ENCODE measurements around the gene KPTN. TPM values are rescaled to one million over a fixed set of nuclear protein-coding genes. Genes with fewer than 3 reads are reported as not detected.

Gene KPTN
- total and polyA plus RNA-seq, 2 donors (not counting 1 experiment from before 2014, with no cell fraction given) = 8.1 to 11.4 TPM

- Histone ChIP-seq H3K27me3 (replicated peaks in 1 of 4; ENCODE audit: control extremely low read depth in 1 of 4, control insufficient read depth in 3 of 4, insufficient read depth in 4 of 4, low read length in 3 of 4) (no peaks in the 10 kb centered on the region), H3K79me2 (ENCODE audit: control insufficient read depth, insufficient read depth, low read length) (no peaks in the 10 kb centered on the region), H3K9me3 (ENCODE audit: control extremely low read depth in 1 of 3, control insufficient read depth in 2 of 3, insufficient read depth in 1 of 3, low read length in 2 of 3) (no peaks in the 10 kb centered on the region), H3K4me2 (replicated peaks; ENCODE audit: low read depth, low read length, poor library complexity, severe bottlenecking) (peak overlapping the region; percentile 78), H4K20me1 (ENCODE audit: control insufficient read depth, insufficient read depth, low read length, poor library complexity, severe bottlenecking) (no peaks in the 10 kb centered on the region), H3K9ac (ENCODE audit: low read length) (peak overlapping the region; percentile 72), H3K4me3 (ENCODE audit: control extremely low read depth in 1 of 5, extremely low read depth in 1 of 5, insufficient read depth in 1 of 5, low read depth in 2 of 5, low read length in 4 of 5) (peak overlapping the region in 3 of 5 experiments; percentile 79 to 83 (median 81)), H2AFZ (ENCODE audit: insufficient read depth, low read depth, low read length, poor library complexity, severe bottlenecking) (peak overlapping the region; percentile 82), H3K36me3 (replicated peaks in 1 of 2; ENCODE audit: control extremely low read depth in 1 of 2, control insufficient read depth in 1 of 2, extremely low read depth in 1 of 2, insufficient read depth in 2 of 2, low read length in 1 of 2) (no peaks in the 10 kb centered on the region), H3K4me1 (ENCODE audit: control insufficient read depth in 2 of 2, insufficient read depth in 2 of 2, low read length in 2 of 2) (peaks cover 33 to 44% of the 10 kb centered on the region in 2 donors), H3K27ac (ENCODE audit: low read length in 2 of 2) (no peak overlapping the region)
- no peak for ATAC-seq (ENCODE audit: low read depth)
- 99% methylated on average over 8 of the region's 15 CpGs for WGBS (ENCODE audit: insufficient coverage)
- H3K9me3 Mint-ChIP-seq (ENCODE audit: insufficient read depth) = no peaks in the 10 kb centered on the region
- H3K4me1 Mint-ChIP-seq = peaks cover 41% of the 10 kb centered on the region
- ChIA-PET POLR2A (interaction anchor here (0.6 to 1.6 kb wide), 3 partner anchors 32 to 686 kb away, joined by 3 to 14 read pairs (median 8); partner anchors contain the start of gene NAPA), CTCF (interaction anchor here (0.9 to 3.4 kb wide), 9 partner anchors 29 to 217 kb away, joined by 3 to 22 read pairs (median 4); partner anchors contain the start of genes DHX34 and NAPA)
- H3K4me3 Mint-ChIP-seq = peak overlapping the region; percentile 96
- intact Hi-C loops (cut with micrococcal nuclease) = loop anchor here (10.0 kb wide), 1 partner anchor 122 kb away; the partner anchor contains the start of gene BICRA
- no peak for DNase-seq
- H3K27ac Mint-ChIP-seq = peak overlapping the region; percentile 61
- H3K27me3 Mint-ChIP-seq = no peaks in the 10 kb centered on the region
- TF ChIP-seq EZH2 (IDR thresholded peaks at IDR 0.05; ENCODE audit: borderline replicate concordance, insufficient read depth, low read depth, low read length, poor library complexity, severe bottlenecking) (no peak), CTCF (IDR thresholded peaks at IDR 0.05) (no peak)
These were observed 819 bp downstream of the KPTN start for GRCh38 chr19:47483200-47483599.

DNA sequence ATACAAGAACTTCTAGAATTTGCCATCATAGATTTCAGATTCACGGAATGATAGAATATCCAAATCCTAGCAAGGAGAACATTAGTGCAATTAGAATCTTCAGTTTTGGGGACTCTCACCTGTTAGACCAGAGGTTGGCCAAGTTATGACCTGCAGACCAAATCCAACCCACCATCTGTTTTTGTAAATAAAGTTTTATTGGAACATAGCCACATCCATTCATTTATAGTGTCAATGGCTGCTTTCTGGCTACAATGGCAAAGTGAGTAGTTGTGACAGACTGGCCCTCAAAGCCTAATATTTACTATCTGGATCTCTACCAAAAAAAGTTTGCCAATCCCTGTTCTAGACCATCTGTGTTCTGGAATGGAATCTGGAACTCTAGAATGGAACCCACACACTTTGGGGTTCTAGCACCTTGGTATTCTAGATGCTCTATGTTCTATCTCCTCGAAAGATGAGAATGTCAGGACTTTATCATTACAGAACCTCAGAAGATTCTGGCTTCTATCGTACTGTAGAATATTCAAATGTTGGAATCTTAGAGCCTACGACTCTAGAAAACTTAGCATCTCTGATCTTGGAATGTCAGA is 2.5 kb downstream of the KPTN start:
- H3K4me1 Mint-ChIP-seq = peaks cover 30% of the 10 kb centered on the region
- H3K4me3 Mint-ChIP-seq = no peak overlapping the region
- TF ChIP-seq CTCF (IDR thresholded peaks at IDR 0.05) (no peak), EZH2 (IDR thresholded peaks at IDR 0.05; ENCODE audit: borderline replicate concordance, insufficient read depth, low read depth, low read length, poor library complexity, severe bottlenecking) (no peak)
- DNase-seq (no peak), ATAC-seq (ENCODE audit: low read depth) (no peak)
- Histone ChIP-seq H4K20me1 (ENCODE audit: control insufficient read depth, insufficient read depth, low read length, poor library complexity, severe bottlenecking) (no peaks in the 10 kb centered on the region), H3K9me3 (ENCODE audit: control extremely low read depth in 1 of 3, control insufficient read depth in 2 of 3, insufficient read depth in 1 of 3, low read length in 2 of 3) (no peaks in the 10 kb centered on the region), H3K36me3 (replicated peaks in 1 of 2; ENCODE audit: control extremely low read depth in 1 of 2, control insufficient read depth in 1 of 2, extremely low read depth in 1 of 2, insufficient read depth in 2 of 2, low read length in 1 of 2) (no peaks in the 10 kb centered on the region), H3K9ac (ENCODE audit: low read length) (no peak overlapping the region), H3K27ac (ENCODE audit: low read length in 2 of 2) (no peak overlapping the region), H3K79me2 (ENCODE audit: control insufficient read depth, insufficient read depth, low read length) (no peaks in the 10 kb centered on the region), H2AFZ (ENCODE audit: insufficient read depth, low read depth, low read length, poor library complexity, severe bottlenecking) (no peak overlapping the region), H3K4me3 (ENCODE audit: control extremely low read depth in 1 of 5, extremely low read depth in 1 of 5, insufficient read depth in 1 of 5, low read depth in 2 of 5, low read length in 4 of 5) (no peak overlapping the region), H3K4me2 (replicated peaks; ENCODE audit: low read depth, low read length, poor library complexity, severe bottlenecking) (no peak overlapping the region), H3K4me1 (ENCODE audit: control insufficient read depth in 2 of 2, insufficient read depth in 2 of 2, low read length in 2 of 2) (peaks cover 24 to 30% of the 10 kb centered on the region in 2 donors), H3K27me3 (replicated peaks in 1 of 4; ENCODE audit: control extremely low read depth in 1 of 4, control insufficient read depth in 3 of 4, insufficient read depth in 4 of 4, low read length in 3 of 4) (no peaks in the 10 kb centered on the region)
- 94% methylated on average over 2 of the region's 4 CpGs for WGBS (ENCODE audit: insufficient coverage)
- ChIA-PET POLR2A (no interaction called here), CTCF (no interaction called here)
- H3K27ac Mint-ChIP-seq = no peak overlapping the region
- H3K27me3 Mint-ChIP-seq = no peaks in the 10 kb centered on the region
- H3K9me3 Mint-ChIP-seq (ENCODE audit: insufficient read depth) = no peaks in the 10 kb centered on the region
- intact Hi-C loops (cut with micrococcal nuclease) = loop anchor here (10.0 kb wide), 1 partner anchor 123 kb away; the partner anchor contains the start of gene BICRA
